Transverse colon (tissue), 4 donors: ENCODE data around the gene EPHB2. TPM values are rescaled to one million over a fixed set of nuclear protein-coding genes. Genes with fewer than 3 reads are reported as not detected.
A peak's percentile ranks its signal among the peaks of the same experiment; 100 is the strongest.
"Not testable (repeated sequence)": the region's sequence is repeated elsewhere in the genome, so short reads cannot be mapped to it uniquely, and the experiment has no call there.

ENCODE experiments used
- DNase-seq: peaks from one replicate; pipeline ENCODE4 v3.0.0-alpha.2; 2019
- H3K27ac ChIP-seq, 4 donors: fragments of 200-600 bp; sonication (generic); 2 replicates each; pipeline ENCODE4 v1.5.1; 2016 to 2018; ENCODE audit warnings: inconsistent platforms in 4 of 4
- H3K27me3 ChIP-seq: fragments of 200-600 bp; sonication (generic); 2 replicates; pipeline ENCODE4 v1.5.1; 2017; ENCODE audit warnings: inconsistent platforms
- H3K36me3 ChIP-seq, 4 donors: fragments of 200-600 bp; sonication (generic); 2 replicates each; pipeline ENCODE4 v1.5.1; 2017 to 2019; ENCODE audit warnings: inconsistent platforms in 4 of 4
- H3K4me1 ChIP-seq, 4 donors: fragments of 200-600 bp; sonication (generic); 2 replicates each; pipeline ENCODE4 v1.5.1; 2017 to 2020; ENCODE audit warnings: inconsistent platforms in 4 of 4
- H3K4me3 ChIP-seq, 4 donors: fragments of 200-600 bp; sonication (generic); 1 replicate in 1 of 4; 2 replicates in 3 of 4; pipeline versions ENCODE4 v1.5.1 to v1.6.1; 2017 to 2019; ENCODE audit warnings: inconsistent platforms in 4 of 4
- H3K9me3 ChIP-seq, 2 donors: fragments of 200-600 bp; sonication (generic); 2 replicates each; pipeline ENCODE4 v1.5.1; 2017 to 2019; ENCODE audit warnings: inconsistent platforms in 2 of 2
- EP300 ChIP-seq: sonication (generic); formaldehyde crosslinking; IDR thresholded peaks from one replicate; pipeline ENCODE4 v1.6.1; 2017; ENCODE audit warnings: antibody characterized with exemption, low read depth
- POLR2A ChIP-seq: fragments of 450-650 bp; IDR thresholded peaks from one replicate; pipeline ENCODE4 v1.6.1; 2016; ENCODE audit warnings: antibody characterized with exemption, mild to moderate bottlenecking, moderate library complexity
- POLR2AphosphoS5 ChIP-seq, 3 donors: sonication (generic); formaldehyde crosslinking; IDR thresholded peaks; one replicate each; pipeline ENCODE4 v1.6.1; 2016; ENCODE audit warnings: antibody characterized with exemption in 3 of 3
- WGBS, 2 donors: methylation state at CpG; one replicate each; pipeline ENCODE4 v1.1.5; 2018; ENCODE audit warnings: low coverage in 1 of 2; 5-methylcytosine and 5-hydroxymethylcytosine counted together
- in situ Hi-C, 4 donors: fragments of 200-750 bp; cut with MboI; loops; one replicate each; pipeline versions ENCODE4 v1.15.0 to v1.15.1; 2017; ENCODE audit warnings: low sequenced_read_pairs in 3 of 4, low pct_ligation_motif_present in 1 of 4, low pct_unique_long_range_greater_than_20kb in 1 of 4
- intact Hi-C: fragments of 100-400 bp; cut with DNase I; formaldehyde crosslinking; loops from one replicate; pipeline ENCODE4 v1.15.1; 2023; ENCODE audit warnings: low total_unique reads
- total RNA-seq, 4 donors: library from RNA; depleted of rRNA; stranded (reverse); fragments of >200 nt; gene quantifications; one replicate each; pipeline ENCODE4 v1.1.0, GENCODE V29; 2016
- TF ChIP-seq, protein P1 (sequence below), 5 experiments: fragments of 200-600 bp in 3 of 5; fragments of 450-650 bp in 2 of 5; sonication (generic) in 3 of 5; IDR thresholded peaks; 1 replicate in 2 of 5; 2 replicates in 3 of 5; pipeline ENCODE4 v1.5.1; 2016 to 2017; ENCODE audit warnings: antibody characterized with exemption in 5 of 5, inconsistent platforms in 3 of 5, mild to moderate bottlenecking in 2 of 5, moderate library complexity in 1 of 5

The EPHB2 gene
- total RNA-seq, 4 donors from 2014 or later: 3.0 to 152 (median 27.9) TPM

DNA sequence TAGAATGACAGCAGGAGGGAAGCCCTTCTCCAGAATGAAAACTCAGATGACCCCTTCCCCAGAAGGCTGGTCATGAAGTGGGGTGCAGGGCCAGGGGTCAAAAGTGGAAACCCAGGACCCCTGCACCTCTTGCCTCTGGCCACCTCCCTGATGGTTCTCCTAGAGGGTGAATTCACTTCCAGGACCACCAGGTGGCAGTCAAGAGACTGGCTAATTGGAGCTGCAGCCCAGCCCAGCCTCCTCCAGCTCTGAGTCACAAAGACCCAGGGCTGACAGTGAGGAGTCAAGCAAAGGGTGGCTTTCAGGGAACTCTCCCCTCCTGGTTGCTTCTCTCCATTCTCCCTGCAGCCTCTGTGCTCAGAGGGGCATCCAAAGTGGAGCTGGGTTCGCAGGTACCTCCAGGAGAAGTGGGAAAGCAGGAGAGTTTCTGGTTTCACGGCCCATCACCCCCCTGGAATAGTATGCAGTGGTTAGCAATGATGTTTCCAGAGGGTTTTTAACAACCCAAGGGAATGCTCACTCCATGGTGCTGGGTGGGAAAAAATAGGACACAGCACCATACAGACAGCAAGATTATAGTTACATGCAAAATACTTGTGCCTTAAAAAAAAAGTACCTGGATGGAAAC lies 6.1 kb upstream of the EPHB2 start:
- intact Hi-C loops: loop anchor here (10.0 kb wide), 1 partner anchor 220 kb away; no protein-coding TSS in a partner anchor
- in situ Hi-C loops: loop anchor here in 1 of 4 donors (25.0 kb wide), 1 partner anchor 158 kb away; no protein-coding TSS in a partner anchor

DNA sequence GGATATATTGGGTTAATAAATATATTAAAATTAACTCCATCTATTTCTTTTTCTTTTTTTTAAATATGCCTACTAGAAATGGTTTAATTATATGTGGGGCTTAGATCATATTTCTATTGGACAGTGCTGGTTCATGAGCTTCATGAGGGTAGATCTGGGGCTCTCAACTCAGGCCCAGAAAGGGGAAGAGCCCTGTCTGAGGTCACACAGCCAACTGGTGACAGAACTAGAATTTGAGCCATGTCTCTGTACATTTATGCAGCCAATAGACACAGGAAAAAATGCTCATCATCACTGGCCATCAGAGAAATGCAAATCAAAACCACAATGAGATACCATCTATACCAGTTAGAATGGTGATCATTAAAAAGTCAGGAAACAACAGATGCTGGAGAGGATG lies 5.1 kb upstream of the EPHB2 start:
- intact Hi-C loops: loop anchor here (10.0 kb wide), 1 partner anchor 219 kb away; no protein-coding TSS in a partner anchor
- Histone ChIP-seq H3K27ac (no peak overlapping the region), H3K36me3 (no peaks in the 10 kb centered on the region), H3K9me3 (no peaks in the 10 kb centered on the region), H3K4me3 (no peak overlapping the region), H3K27me3 (no peaks in the 10 kb centered on the region), H3K4me1 (peaks cover 0 to 39% (median 25%) of the 10 kb centered on the region in 4 donors)
- in situ Hi-C loops: loop anchor here in 1 of 4 donors (25.0 kb wide), 1 partner anchor 157 kb away; no protein-coding TSS in a partner anchor
- TF ChIP-seq POLR2AphosphoS5 (IDR thresholded peaks at IDR 0.05) (no peak), POLR2A (no peak), EP300 (no peak)
- TF ChIP-seq, protein P1, sequence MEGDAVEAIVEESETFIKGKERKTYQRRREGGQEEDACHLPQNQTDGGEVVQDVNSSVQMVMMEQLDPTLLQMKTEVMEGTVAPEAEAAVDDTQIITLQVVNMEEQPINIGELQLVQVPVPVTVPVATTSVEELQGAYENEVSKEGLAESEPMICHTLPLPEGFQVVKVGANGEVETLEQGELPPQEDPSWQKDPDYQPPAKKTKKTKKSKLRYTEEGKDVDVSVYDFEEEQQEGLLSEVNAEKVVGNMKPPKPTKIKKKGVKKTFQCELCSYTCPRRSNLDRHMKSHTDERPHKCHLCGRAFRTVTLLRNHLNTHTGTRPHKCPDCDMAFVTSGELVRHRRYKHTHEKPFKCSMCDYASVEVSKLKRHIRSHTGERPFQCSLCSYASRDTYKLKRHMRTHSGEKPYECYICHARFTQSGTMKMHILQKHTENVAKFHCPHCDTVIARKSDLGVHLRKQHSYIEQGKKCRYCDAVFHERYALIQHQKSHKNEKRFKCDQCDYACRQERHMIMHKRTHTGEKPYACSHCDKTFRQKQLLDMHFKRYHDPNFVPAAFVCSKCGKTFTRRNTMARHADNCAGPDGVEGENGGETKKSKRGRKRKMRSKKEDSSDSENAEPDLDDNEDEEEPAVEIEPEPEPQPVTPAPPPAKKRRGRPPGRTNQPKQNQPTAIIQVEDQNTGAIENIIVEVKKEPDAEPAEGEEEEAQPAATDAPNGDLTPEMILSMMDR (IDR thresholded peaks at IDR 0.05): no peak
- no peak for DNase-seq

More for the DNA sequence above, 6.1 kb upstream of the EPHB2 start:
- Histone ChIP-seq H3K4me1 (peaks cover 0 to 31% (median 18%) of the 10 kb centered on the region in 4 donors), H3K4me3 (no peak overlapping the region), H3K27me3 (no peaks in the 10 kb centered on the region), H3K27ac (peak overlapping the region; percentile 76 to 79 (median 78)), H3K9me3 (no peaks in the 10 kb centered on the region), H3K36me3 (no peaks in the 10 kb centered on the region)
- peak; percentile 90 for DNase-seq
- TF ChIP-seq POLR2A (no peak), EP300 (no peak), POLR2AphosphoS5 (IDR thresholded peaks at IDR 0.05) (no peak)
- TF ChIP-seq, protein P1 (IDR thresholded peaks at IDR 0.05): peak; percentile 91 to 93 (median 92)
- 49 to 83% methylated on average over 1 to 2 of the region's 2 CpGs for WGBS, 2 donors

DNA sequence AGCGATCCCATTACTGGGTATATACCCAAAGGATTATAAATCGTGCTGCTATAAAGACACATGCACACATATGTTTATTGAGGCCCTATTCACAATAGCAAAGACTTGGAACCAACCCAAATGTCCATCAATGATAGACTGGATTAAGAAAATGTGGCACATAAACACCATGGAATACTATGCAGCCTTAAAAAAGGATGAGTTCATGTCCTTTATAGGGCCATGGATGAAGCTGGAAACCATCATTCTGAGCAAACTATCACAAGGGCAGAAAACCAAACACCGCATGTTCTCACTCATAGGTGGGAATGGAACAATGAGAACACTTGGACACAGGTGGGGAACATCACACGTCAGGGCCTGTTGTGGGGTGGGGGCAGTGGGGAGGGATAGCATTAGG lies 4.5 kb upstream of the EPHB2 start:
- WGBS, 2 donors: 79 to 87% methylated on average over 3 to 4 of the region's 4 CpGs
- DNase-seq, H3K36me3 ChIP-seq, H3K27me3 ChIP-seq, H3K4me3 ChIP-seq, H3K9me3 ChIP-seq, H3K27ac ChIP-seq: not testable (repeated sequence)
- in situ Hi-C loops (loop anchor here in 1 of 4 donors (25.0 kb wide), 1 partner anchor 156 kb away; no protein-coding TSS in a partner anchor), intact Hi-C loops (loop anchor here (10.0 kb wide), 1 partner anchor 219 kb away; no protein-coding TSS in a partner anchor)
- H3K4me1 ChIP-seq: peaks cover 0 to 36% (median 25%) of the 10 kb centered on the region in 4 donors

DNA sequence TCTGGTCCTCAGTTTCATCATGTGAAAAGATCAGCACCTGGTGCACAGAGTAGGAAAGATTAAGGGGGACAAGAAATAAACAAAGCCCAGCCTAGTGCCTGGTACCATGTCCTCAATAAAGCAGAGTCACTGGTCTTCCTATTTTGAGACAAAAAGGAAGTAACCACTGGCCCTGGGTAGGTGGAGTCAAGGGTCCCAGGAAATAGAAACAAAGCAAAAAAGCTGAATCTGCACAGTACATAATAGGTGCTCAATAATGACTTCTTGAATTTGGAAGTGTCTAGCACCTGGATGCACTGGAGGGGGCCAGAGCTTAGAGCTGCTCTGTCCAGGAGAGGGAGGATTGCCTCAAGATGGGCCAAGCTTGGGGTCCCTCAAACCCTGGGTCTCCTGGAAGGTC lies 1.9 kb upstream of the EPHB2 start:
- intact Hi-C loops: loop anchor here (10.0 kb wide), 1 partner anchor 216 kb away; no protein-coding TSS in a partner anchor
- in situ Hi-C loops: loop anchor here in 1 of 4 donors (25.0 kb wide), 1 partner anchor 154 kb away; no protein-coding TSS in a partner anchor

More for the DNA sequence above, 1.9 kb upstream of the EPHB2 start:
- no peak for DNase-seq
- Histone ChIP-seq H3K4me3 (no peak overlapping the region), H3K27ac (no peak overlapping the region), H3K9me3 (no peaks in the 10 kb centered on the region), H3K4me1 (peaks cover 3 to 38% (median 28%) of the 10 kb centered on the region in 4 donors), H3K36me3 (no peaks in the 10 kb centered on the region), H3K27me3 (peaks cover 4% of the 10 kb centered on the region)
- TF ChIP-seq, protein P1 (IDR thresholded peaks at IDR 0.05): no peak
- TF ChIP-seq POLR2AphosphoS5 (IDR thresholded peaks at IDR 0.05): no peak
- TF ChIP-seq EP300: no peak
- TF ChIP-seq POLR2A: no peak
